ENCODE measurements around the gene PRDM16.

DNA sequence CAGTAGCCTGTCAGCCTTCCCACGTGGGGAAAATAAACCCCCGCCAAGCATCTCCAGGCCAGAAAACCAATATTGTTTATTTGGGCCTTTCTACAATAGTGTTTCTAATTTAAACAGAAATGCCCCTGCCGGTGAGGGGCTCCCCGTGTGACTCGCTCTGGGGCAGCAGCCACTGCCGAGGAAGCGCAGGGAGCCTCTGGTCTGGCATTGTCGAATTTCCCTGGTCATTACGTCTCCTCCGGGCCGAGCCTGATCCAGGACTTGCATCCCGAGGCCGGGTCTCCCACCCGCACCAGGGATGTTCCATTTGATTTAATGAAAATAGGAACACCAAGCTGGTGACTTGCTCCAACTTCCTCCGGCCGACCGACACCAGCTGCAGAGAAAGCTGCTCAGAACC lies 20.5 kb downstream of the PRDM16 start:
- TF ChIP-seq CTCF (IDR thresholded peaks at IDR 0.05) (no peak), POLR2A (IDR thresholded peaks at IDR 0.05) (no peak)

All from testis (tissue), 2 donors.